MG63 (cell line): ENCODE measurements around the gene PGLYRP2. TPM values are rescaled to one million over a fixed set of nuclear protein-coding genes. Genes with fewer than 3 reads are reported as not detected.

ENCODE experiments used
- DNase-seq: peaks from one replicate; pipeline ENCODE4 v3.0.0-alpha.2; 2020
- H3K27me3 ChIP-seq: fragments of 250-450 bp; sonication (Bioruptor Pico); 2 replicates; pipeline ENCODE4 v1.5.1; 2020; ENCODE audit warnings: mild to moderate bottlenecking, moderate library complexity
- H3K36me3 ChIP-seq: fragments of 250-450 bp; sonication (Bioruptor Pico); 2 replicates; pipeline ENCODE4 v1.5.1; 2020; ENCODE audit warnings: mild to moderate bottlenecking, moderate library complexity
- H3K4me3 ChIP-seq: fragments of 250-450 bp; sonication (Bioruptor Pico); 2 replicates; pipeline ENCODE4 v1.5.1; 2020; ENCODE audit warnings: mild to moderate bottlenecking, moderate library complexity
- H3K9me3 ChIP-seq: fragments of 250-450 bp; sonication (Bioruptor Pico); 2 replicates; pipeline ENCODE4 v1.5.1; 2020; ENCODE audit warnings: mild to moderate bottlenecking, moderate library complexity
- total RNA-seq: library from RNA; depleted of rRNA; stranded (reverse); fragments of >200 nt; shearing (Covaris generic); gene quantifications from 2 replicates; pipeline ENCODE4 v1.2.3, GENCODE V29; 2014; ENCODE audit warnings: low replicate concordance; rRNA removed

Gene PGLYRP2
- total RNA-seq, 1 experiment from 2014 or later = not detected

DNA sequence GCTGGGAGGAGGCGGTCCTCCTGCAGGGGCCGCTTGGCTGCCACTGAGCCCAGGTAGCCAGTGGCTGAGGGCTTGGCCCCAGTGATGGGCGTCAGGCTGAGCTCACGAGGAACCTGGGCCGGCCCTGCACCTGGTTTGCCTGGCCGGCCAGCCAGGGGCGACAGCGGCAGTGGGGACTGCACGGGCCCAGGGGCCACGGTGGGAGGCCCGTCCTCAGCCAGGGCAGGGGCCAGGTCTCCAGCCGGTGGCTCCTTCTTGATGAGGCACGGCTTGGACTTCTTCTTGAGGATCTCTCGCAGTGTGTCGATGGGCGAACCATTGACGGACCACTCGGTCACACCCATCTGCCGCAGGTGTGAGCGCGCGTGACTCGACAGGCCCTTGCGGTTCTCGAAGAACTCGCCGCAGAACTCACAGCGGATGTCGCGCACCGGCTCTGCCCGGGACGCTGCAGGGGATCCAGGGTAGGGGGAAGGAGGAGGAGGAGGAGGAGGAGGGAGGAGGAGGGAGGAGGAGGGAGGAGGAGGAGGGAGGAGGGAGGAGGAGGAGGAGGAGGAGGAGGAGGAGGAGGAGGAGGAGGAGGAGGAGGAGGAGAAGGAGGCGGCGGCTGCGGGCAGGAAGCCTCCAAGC is 53.9 kb downstream of the PGLYRP2 start:
- peaks cover 84% of the 10 kb centered on the region for H3K36me3 ChIP-seq
- no peaks in the 10 kb centered on the region for H3K27me3 ChIP-seq
- DNase-seq = no peak
- peaks cover 10% of the 10 kb centered on the region for H3K9me3 ChIP-seq
- H3K4me3 ChIP-seq = no peak overlapping the region

DNA sequence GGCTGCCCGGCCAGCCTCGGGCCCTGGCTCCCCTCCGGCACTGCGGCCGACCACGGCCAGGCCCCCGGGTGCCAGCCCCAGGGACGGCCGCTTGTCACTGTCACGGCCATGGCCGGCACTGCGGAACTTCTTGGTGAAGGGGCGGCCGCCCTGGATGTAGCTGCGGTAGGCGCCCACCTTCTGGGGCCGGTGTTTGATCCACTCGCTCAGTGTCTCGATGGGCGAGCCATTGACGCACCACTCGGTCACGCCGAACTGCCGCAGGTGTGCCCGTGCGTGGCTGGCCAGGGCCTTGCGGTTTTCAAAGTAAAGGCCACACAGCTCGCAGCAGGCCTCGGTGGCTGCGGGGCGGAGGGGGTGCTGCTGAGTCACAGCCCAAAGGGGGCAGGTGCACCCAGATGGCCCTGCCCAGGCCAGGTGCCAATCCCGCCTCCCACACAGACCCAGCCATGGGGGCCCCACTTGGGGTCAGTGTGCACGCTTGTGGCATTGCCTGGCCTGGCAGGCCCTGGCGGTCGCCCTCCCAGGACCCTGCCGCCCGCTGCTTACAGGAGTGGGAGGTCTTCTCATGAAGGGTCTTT is 54.5 kb downstream of the PGLYRP2 start:
- Histone ChIP-seq H3K36me3 (peaks cover 77% of the 10 kb centered on the region), H3K4me3 (no peak overlapping the region), H3K27me3 (no peaks in the 10 kb centered on the region), H3K9me3 (peaks cover 10% of the 10 kb centered on the region)
- DNase-seq = no peak

DNA sequence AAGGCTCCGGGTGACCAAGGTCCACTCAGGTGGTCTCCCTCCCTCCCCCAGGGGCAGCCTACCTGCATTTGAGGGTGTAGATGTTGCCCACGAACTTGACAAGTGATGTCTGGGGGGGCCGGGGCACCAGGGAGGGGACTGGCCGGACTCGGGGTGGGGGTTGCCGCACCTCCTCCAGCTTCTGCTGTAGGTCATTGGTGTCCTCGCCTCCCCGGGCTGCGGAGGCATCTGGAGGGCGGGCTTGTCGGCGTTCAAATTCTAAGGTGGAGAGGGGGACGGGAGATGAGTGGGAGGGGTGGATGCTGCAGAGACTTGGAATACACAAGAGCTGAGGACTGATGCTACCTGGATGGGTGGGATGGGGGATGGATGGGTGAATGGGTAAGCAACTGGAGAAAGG is 55.2 kb downstream of the PGLYRP2 start:
- Histone ChIP-seq H3K9me3 (peaks cover 10% of the 10 kb centered on the region), H3K4me3 (no peak overlapping the region), H3K36me3 (peaks cover 71% of the 10 kb centered on the region), H3K27me3 (no peaks in the 10 kb centered on the region)
- DNase-seq = no peak

DNA sequence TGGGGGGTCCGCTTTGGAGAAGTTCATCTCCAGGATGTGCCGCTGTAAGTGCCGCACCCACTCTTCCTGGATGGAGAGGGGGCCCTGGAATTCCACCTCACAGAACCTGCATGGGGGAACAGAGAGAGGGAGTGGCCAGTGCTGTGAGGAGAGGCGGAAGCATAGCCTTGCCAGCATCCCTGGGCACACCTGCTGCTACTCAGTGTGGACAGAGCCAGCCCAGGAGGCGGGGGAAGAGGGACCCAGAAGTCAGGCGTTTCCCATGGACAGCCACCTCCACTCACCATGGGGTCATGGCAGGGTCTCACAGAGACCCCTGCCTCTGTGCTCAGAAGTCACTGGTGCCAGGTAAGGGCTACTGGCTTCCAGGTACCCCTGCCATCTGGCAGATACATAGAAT is 56.2 kb downstream of the PGLYRP2 start:
- peaks cover 61% of the 10 kb centered on the region for H3K36me3 ChIP-seq
- DNase-seq = no peak
- H3K9me3 ChIP-seq = peaks cover 10% of the 10 kb centered on the region
- no peaks in the 10 kb centered on the region for H3K27me3 ChIP-seq
- H3K4me3 ChIP-seq = no peak overlapping the region

DNA sequence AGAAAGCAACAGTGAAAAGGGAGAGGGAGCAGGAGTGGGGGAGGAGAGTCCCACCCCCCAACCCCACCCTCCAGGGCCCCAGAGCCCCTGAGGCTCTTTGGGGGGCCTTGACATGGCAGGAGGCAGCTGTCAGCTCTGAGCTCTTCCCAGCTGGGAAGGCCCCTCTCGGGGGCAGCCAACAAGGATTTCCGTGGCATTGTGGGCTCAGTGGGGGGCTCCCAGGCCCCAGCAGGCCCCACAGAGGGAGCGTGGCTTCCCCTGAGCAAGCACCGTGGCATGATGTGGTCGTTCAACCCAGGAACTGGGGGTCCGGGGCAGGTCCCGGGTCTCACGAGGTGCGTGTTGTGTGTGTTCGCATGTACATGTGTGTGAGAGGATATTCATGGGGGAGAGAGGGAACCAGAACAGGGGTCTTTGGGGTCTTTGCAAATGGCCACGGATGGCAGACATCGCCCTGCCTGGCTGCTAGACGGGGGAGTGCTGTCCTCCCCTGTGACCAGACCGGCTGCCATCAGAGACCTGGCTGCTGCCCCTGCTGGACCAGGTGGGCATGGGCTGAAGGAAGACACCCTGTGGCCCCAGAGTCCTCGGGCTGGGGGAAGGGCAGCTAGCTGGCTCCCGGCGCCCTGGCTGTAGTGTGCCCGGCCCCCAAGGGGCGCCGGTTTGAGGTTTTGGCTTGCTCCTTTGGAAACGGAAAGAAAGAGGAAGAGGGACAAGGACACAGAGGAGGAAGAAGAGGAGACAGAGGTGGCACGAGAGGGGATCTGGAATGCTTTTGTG is 56.8 kb downstream of the PGLYRP2 start:
- no peaks in the 10 kb centered on the region for H3K27me3 ChIP-seq
- H3K36me3 ChIP-seq = peaks cover 57% of the 10 kb centered on the region
- no peak overlapping the region for H3K4me3 ChIP-seq
- peaks cover 10% of the 10 kb centered on the region for H3K9me3 ChIP-seq
- no peak for DNase-seq

DNA sequence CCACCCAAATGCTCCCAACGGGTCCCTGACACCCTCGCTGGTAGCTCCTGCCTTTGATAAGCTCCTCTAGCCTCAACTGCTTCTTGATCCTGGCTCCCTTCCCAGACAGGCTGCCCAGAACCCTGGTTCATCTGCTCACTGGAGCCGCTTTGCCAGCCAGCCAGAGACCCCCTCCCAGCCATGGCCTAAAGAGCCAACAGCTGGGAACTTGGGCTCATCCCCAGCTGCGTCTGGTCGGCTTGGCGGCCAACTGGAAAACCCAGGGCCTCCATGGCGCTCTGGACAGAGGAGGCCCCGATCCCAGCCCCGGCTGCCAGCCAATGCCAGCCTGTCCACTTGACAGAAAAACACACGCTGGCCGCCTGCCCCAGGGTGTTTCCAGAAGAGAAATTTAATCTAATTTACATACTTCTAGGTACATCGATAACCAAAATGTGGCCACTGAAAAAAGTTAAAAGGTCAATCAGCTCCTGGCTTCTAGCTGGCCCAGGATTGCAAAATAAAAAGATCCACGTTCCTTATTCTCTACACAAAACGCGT is 57.5 kb downstream of the PGLYRP2 start:
- peaks cover 57% of the 10 kb centered on the region for H3K36me3 ChIP-seq
- no peak overlapping the region for H3K4me3 ChIP-seq
- peak; percentile 91 for DNase-seq
- H3K9me3 ChIP-seq = peaks cover 10% of the 10 kb centered on the region
- no peaks in the 10 kb centered on the region for H3K27me3 ChIP-seq

DNA sequence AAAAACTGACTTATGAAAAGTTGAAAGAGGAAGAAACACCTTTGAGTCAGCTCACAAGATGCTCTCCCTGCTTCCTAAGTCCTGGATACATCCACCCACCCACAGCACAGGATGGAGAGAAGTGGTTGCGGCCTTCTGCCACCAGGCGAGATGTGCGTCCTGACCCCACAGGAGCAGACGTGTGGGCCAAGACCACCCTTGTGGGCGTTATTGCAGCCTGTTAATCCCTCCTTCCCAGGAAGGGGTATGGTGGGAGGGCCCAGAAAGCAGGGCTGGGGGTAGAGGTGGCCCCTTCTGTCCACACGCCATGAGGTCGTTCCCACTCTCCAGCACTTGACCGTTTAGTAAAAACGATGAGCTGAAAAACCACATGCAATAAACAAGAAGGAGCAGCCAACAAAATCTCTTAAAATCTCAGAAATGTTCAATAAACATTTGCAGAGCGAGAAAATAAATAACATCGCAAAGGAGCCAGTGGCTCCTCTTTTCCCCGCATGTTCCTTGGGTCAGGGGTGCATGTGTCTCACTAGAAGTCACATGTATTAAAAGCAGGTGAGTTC is 58.1 kb downstream of the PGLYRP2 start:
- peaks cover 57% of the 10 kb centered on the region for H3K36me3 ChIP-seq
- no peak overlapping the region for H3K4me3 ChIP-seq
- no peak for DNase-seq

DNA sequence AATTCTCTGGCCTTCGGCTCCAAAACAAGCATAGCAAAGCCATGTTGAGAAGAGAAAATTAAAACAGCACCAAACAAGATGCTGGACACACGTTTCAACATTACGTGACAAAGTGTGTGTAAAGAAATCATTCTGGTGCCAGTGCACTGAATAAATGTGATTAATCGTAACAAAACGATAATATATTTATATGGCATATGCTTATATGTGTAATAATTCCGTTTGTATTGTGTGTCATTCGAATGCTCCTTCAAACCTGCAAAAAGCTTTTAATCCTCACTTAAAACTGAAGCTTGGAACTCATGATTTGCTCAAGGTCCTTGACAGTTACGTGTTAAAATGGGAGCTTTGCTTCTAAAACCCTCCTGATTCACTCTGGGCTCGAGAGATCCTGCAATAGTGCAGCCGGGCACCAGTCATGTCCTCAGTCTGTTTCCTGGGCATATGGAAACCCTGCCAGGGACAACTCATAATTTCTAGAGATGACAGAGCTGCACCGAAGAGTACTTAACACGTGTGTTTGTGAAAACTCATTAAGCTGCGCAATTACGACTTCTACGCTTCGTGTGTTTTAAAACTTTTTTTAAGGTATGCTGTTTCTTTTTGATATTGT is 59.8 kb downstream of the PGLYRP2 start:
- Histone ChIP-seq H3K36me3 (peaks cover 59% of the 10 kb centered on the region), H3K27me3 (no peaks in the 10 kb centered on the region), H3K4me3 (peak overlapping the region; percentile 90), H3K9me3 (peaks cover 10% of the 10 kb centered on the region)
- peak; percentile 68 for DNase-seq

More for the DNA sequence above, 58.1 kb downstream of the PGLYRP2 start:
- H3K27me3 ChIP-seq = no peaks in the 10 kb centered on the region
- H3K9me3 ChIP-seq = peaks cover 10% of the 10 kb centered on the region

Other genes with a start within 250 kb of the PGLYRP2 start
- not detected in 2 replicates for gene EPHX3, start 247.1 kb downstream of the PGLYRP2 start, total RNA-seq
- 9.3 and 16.0 TPM in 2 replicates for gene BRD4, start 147.0 kb downstream of the PGLYRP2 start, total RNA-seq
- 29.6 and 30.2 TPM in 2 replicates for gene AKAP8, start 99.7 kb downstream of the PGLYRP2 start, total RNA-seq
- gene AKAP8L, start 60.5 kb downstream of the PGLYRP2 start, total RNA-seq = 83.8 and 108 TPM in 2 replicates
- 18.0 and 24.3 TPM in 2 replicates for gene WIZ, start 29.5 kb downstream of the PGLYRP2 start, total RNA-seq
- 0.25 TPM in 1 of 2 replicates, not detected in the other for gene RASAL3, start 15.0 kb downstream of the PGLYRP2 start, total RNA-seq
- gene CYP4F22, start 29.0 kb upstream of the PGLYRP2 start, total RNA-seq = 0.23 TPM in 1 of 2 replicates, not detected in the other
- gene CYP4F8, start 135.7 kb upstream of the PGLYRP2 start, total RNA-seq = not detected in 2 replicates
- not detected in 2 replicates for gene CYP4F3, start 161.4 kb upstream of the PGLYRP2 start, total RNA-seq
- not detected in 2 replicates for gene CYP4F12, start 193.6 kb upstream of the PGLYRP2 start, total RNA-seq
- gene OR10H2, start 248.5 kb upstream of the PGLYRP2 start, total RNA-seq = not detected in 2 replicates